Effector memory CD4-positive, alpha-beta T cell (primary cell): Measurements from ENCODE around the gene HGFAC.

Experiments used
- DNase-seq, 3 donors: peaks; one replicate each; pipeline ENCODE4 v3.0.0-alpha.2; 2020
- H3K27ac ChIP-seq: 2 replicates; pipeline ENCODE4 v1.7.0; 2013; ENCODE audit warnings: mild to moderate bottlenecking, low read length, moderate library complexity; ENCODE audit not compliant: insufficient read depth, poor library complexity, severe bottlenecking
- H3K27me3 ChIP-seq: replicated peaks from 2 replicates; pipeline ENCODE4 v1.7.0; 2013; ENCODE audit warnings: mild to moderate bottlenecking, low read length; ENCODE audit not compliant: insufficient read depth, control insufficient read depth, poor library complexity, severe bottlenecking
- H3K36me3 ChIP-seq: 2 replicates; pipeline ENCODE4 v1.7.0; 2013; ENCODE audit warnings: mild to moderate bottlenecking, low read length, moderate library complexity; ENCODE audit not compliant: control insufficient read depth, insufficient read depth
- H3K4me1 ChIP-seq: 2 replicates; pipeline ENCODE4 v1.7.0; 2013; ENCODE audit warnings: low read length, mild to moderate bottlenecking; ENCODE audit not compliant: control insufficient read depth, insufficient read depth, poor library complexity, severe bottlenecking
- H3K4me3 ChIP-seq: 2 replicates; pipeline ENCODE4 v1.7.0; 2013; ENCODE audit warnings: low read length, low read depth, mild to moderate bottlenecking; ENCODE audit not compliant: insufficient read depth, poor library complexity, severe bottlenecking
- H3K9me3 ChIP-seq: 2 replicates; pipeline ENCODE4 v1.7.0; 2013; ENCODE audit warnings: mild to moderate bottlenecking, low read length, moderate library complexity; ENCODE audit not compliant: control insufficient read depth

HGFAC gene

DNA sequence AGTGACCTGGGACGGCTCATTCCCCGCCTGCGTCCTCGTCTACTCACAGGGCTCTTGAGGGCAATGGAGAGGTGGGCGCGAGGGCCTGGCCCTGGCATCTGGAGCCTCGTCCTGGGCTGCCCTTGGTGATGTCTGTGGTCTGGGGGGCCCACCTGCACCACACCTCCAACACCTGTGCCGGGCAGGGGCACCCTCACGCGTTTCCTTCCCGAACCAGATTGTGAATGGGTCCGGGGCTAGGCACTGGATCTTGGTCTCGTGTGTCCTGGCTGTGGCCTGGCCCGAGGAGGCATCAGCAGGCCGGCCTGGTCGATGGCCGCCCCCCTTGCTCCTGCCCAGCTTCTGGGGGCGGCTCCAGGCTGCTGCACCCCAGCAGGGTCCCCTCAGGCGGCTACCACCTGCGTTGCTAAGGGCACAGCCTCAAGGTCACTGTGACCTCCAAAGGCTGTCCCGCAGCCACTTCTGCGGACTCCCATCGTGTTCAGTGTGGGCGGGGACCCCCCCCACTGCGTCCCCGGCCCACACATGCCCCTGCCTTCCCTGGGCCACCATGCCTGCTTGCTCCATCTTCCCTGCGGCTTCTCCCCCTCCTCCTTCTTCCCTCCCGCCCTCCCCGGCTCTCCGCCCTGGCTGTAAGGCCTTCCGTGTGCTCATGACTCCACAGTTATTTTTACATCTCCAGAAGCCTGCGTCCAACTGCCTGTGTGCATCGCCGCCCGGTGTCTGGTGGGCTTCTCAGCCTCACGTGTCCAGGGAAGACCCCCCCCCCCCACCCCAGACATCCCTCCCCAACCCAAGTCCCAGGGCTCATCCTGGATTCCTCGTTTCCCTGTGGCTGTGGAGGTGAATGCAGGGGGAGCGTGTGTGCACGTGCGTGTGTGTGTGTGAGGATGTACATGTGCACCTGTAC is 25.2 kb downstream of the HGFAC start:
- peaks cover 17% of the 10 kb centered on the region for H3K27me3 ChIP-seq
- no peak for DNase-seq
- no peaks in the 10 kb centered on the region for H3K9me3 ChIP-seq
- H3K27ac ChIP-seq, result no peak overlapping the region
- no peaks in the 10 kb centered on the region for H3K36me3 ChIP-seq
- no peaks in the 10 kb centered on the region for H3K4me1 ChIP-seq
- H3K4me3 ChIP-seq, result no peak overlapping the region

DNA sequence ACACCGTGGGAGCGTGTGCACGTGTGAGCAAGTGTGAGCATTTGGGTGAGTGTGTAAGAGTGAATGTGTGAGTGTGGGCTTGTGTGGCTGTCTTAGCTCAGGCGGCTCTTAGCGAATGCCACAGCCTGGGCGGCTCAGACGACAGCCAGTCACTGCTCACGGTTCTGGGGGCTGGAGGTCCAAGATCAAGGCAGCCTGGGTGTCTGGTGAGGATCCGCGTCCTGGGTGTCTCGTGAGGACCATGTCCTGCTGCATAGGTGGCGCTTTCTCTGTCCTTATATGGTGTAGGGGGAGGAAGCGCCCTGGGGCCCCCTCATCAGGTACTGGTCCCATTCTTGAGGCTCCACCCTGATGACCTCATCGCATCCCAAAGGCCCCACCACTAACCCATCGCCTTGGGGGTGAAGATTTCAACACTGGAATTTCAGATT is 25.8 kb downstream of the HGFAC start:
- DNase-seq, result no peak
- H3K4me1 ChIP-seq, result no peaks in the 10 kb centered on the region
- H3K9me3 ChIP-seq, result no peaks in the 10 kb centered on the region
- H3K4me3 ChIP-seq, result no peak overlapping the region
- no peak overlapping the region for H3K27ac ChIP-seq
- H3K27me3 ChIP-seq, result peaks cover 12% of the 10 kb centered on the region
- no peaks in the 10 kb centered on the region for H3K36me3 ChIP-seq

DNA sequence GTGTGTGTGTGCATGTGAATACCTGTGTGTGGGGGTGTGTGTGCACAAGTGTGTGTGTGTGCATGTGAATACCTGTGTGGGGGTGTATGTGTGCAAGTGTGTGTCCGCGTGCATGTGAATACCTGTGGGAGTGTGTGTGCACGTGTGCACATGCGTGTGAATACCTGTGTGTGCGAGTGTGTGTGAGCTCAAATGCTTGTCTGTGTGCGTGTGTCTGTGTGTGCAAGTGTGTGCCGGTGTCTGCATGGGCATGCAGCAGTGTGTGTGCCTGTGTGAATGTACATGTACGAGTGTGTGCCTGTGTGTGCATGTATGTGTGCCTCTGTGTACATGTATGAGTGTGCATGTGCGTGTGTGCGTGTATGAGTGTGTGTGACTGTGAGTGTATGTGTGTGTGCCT is 26.4 kb downstream of the HGFAC start:
- Histone ChIP-seq H3K9me3 (no peaks in the 10 kb centered on the region), H3K27me3 (peaks cover 10% of the 10 kb centered on the region), H3K4me1 (no peaks in the 10 kb centered on the region), H3K27ac (no peak overlapping the region), H3K4me3 (no peak overlapping the region), H3K36me3 (no peaks in the 10 kb centered on the region)
- no peak for DNase-seq

DNA sequence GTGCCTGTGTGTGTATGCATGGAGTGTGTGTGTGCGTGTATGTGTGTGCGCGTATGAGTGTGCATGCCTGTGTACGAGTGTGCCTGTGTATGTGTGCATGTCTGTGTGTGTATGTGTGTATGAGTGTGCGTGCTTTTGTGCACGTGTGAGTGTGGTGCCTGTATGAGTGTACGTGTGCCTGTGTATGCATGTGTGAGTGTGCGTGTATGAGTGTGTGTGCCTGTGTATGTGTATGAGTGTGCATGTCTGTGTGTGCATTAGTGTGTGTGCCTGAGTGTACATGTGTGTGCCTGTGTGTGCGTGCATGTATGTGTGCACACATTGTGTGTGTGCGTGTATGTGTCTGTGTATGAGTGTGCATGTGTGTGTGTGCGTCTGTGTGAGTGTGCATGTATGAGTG is 27.0 kb downstream of the HGFAC start:
- H3K36me3 ChIP-seq, result no peaks in the 10 kb centered on the region
- H3K4me1 ChIP-seq, result no peaks in the 10 kb centered on the region
- H3K27me3 ChIP-seq, result peaks cover 6% of the 10 kb centered on the region
- no peaks in the 10 kb centered on the region for H3K9me3 ChIP-seq
- H3K4me3 ChIP-seq, result no peak overlapping the region
- no peak overlapping the region for H3K27ac ChIP-seq
- no peak for DNase-seq

DNA sequence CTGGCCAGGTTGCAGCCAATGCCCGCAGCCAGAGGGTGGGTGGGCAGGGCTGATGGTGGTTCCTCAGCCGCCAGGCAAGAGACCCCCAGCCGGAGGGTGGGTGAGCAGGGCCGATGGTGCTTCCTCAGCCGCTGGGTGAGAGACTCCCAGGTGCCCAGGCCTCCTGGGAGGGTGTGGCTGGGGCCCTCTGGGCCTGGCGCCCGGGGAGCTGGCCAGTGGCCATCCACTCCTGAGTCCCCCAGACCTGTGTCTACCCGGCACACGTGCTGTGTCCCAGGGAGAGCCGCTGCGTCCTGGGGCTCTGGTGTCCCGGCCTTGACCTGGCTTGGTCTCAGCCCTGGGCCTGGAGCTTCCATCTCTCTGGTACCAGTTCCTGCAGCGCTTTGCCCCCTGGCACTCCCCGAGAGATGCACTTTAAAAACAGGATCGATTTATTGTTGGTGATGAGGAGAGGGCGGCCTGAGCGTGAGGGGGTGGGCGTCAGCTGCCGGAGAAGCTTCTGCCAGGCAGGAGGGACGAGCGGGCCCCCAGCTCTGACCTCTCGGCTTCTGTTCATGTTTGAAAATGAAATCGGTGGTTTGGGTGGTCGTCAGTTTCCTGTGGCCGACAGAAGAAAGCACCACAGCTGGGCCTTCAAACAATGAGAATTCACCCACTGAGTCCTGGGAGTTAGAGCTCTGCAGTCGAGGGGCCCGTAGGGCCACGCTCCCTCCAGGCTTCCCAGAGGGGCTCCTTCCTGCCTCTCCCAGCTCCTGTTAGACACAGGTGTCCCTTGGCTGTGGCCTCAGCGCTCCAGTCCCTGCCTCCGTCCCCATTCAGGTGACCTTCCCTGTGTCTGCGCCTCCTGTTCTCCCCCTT is 27.8 kb downstream of the HGFAC start:
- no peak for DNase-seq
- no peak overlapping the region for H3K4me3 ChIP-seq
- H3K27me3 ChIP-seq, result no peaks in the 10 kb centered on the region
- H3K27ac ChIP-seq, result no peak overlapping the region
- H3K9me3 ChIP-seq, result no peaks in the 10 kb centered on the region
- H3K4me1 ChIP-seq, result no peaks in the 10 kb centered on the region
- no peaks in the 10 kb centered on the region for H3K36me3 ChIP-seq

DNA sequence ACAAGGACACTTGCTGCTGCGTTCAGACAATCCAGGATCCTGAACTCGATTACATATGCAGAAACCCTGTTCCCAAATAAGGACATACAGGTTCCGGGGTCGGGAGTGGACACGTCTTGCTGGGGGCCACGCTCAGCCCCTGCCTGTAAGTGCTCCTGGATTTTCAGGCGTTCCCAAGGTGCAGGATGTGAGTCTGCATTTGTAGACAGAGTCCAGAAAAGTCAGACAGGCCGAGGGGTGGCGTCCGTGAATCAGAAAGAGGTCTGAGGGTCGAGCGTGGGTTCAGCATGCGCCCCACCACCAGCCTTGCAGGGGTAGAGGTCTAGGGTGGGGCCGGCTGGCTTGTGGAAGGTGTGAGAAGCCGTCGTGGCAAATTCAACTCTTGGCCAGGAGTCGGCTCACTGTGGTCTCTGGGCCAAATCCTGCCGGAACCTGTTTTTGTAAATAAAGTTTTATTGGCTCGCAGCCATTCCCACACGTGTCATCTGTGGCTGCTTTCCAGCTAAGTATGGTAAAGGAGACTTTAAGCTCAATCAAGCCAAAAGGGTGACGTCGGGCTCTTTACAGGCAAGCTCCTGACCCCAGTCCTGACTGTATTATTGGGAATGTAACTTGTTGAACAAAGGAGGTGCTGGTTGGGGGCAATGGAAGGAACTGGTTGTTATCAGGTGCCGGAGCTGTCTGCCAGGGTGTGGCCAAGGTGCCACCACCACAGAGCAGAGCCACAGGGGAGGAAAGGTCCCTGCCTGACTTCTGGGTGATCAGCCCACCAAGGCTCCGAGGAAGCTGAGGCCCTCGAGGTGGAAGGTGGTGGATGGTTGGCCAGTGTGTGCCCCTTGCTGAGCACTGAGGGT is 28.7 kb downstream of the HGFAC start:
- Histone ChIP-seq H3K27ac (no peak overlapping the region), H3K4me1 (no peaks in the 10 kb centered on the region), H3K27me3 (no peaks in the 10 kb centered on the region), H3K4me3 (no peak overlapping the region), H3K36me3 (no peaks in the 10 kb centered on the region), H3K9me3 (no peaks in the 10 kb centered on the region)
- no peak for DNase-seq

DNA sequence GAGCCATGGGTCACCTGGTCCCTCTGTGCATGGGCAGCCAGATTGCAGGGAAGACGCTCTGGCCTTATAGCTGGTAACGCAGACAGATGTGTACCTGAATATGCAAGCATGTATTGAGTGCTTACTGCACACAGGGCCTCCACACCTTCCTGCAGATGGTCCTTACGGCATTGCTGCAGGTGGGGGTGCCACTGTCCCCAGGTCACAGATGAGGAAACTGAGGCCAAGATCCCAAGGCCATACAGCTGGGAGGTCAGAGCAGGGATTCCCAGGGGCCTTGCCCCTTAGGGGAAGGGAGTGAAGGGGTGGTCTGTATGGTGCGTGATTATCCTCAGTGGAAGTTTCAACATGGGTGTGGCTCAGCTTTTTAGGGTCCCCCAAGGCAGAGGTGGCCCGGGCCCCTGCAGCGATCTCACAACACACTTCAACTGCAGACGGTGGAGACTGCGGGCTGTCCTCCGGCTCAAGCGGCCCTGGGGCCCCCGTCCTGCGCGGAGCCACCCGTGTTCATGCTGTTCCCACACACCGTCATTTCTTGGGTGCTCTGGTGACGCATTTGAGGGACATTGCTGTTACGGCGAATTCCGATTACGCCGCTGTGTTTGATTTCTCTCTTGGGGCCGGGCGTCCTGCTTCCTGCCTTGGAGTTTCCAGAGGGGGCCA is 29.5 kb downstream of the HGFAC start:
- no peak overlapping the region for H3K27ac ChIP-seq
- DNase-seq, result no peak
- no peaks in the 10 kb centered on the region for H3K4me1 ChIP-seq
- no peak overlapping the region for H3K4me3 ChIP-seq
- no peaks in the 10 kb centered on the region for H3K27me3 ChIP-seq
- H3K9me3 ChIP-seq, result no peaks in the 10 kb centered on the region
- no peaks in the 10 kb centered on the region for H3K36me3 ChIP-seq

DNA sequence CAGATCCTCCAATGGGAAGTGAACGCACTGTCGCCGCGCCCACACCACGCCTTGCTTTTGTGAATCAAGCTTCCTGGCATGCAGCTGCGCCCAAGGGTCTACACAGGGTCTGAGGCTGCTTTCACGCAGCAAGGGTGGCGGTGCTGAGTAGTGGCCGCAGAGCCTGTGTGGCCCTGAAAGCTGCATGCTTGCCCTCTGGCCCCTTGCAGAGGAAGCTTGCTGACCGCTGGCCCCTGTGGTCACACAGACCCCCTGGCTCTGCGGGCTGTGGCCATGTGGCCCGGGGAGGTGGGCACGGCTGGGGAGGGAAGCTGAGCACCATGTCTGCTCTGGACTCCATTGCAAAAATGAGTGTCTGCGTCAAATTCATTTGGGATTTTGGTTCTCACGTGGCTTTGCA is 30.1 kb downstream of the HGFAC start:
- DNase-seq, result no peak
- H3K27me3 ChIP-seq, result no peaks in the 10 kb centered on the region
- H3K4me3 ChIP-seq, result no peak overlapping the region
- H3K27ac ChIP-seq, result no peak overlapping the region
- H3K4me1 ChIP-seq, result no peaks in the 10 kb centered on the region
- no peaks in the 10 kb centered on the region for H3K36me3 ChIP-seq
- no peaks in the 10 kb centered on the region for H3K9me3 ChIP-seq

DNA sequence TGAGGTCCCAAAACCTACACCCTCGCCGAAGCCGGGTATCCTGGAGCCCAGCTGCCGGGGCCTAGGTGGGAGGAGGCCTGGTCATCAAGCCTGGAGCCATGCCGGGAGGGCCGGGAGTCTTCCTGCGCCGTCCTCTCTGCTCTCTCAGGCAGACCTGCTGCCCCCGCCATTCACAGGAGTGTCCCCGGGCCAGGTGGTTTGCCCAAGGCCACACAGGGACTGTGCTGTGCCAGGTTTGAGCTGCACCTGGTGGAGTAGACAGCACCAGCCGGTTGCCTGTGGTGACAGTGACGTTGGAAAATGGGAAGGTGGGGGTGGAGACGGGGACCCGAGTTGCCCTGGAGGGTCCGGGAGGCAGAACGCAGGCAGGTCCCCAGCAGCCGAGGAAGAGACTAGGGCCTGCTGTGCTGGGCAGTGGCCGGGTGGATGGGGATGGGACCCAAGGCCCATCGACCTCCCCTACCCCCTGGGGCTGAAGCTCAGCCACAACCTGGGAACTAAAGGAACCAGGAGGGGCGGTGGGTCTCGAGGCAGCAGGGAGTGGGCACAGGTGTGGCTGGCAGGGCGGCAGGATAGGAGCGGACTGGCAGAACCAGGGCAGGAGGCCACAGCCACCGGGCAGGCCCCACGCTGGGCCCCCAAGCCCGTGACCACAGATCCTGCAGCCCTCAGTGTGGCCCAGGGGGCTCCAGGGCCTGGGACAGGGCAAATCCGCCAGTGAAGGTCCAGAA is 30.8 kb downstream of the HGFAC start:
- no peak for DNase-seq
- no peaks in the 10 kb centered on the region for H3K27me3 ChIP-seq
- H3K9me3 ChIP-seq, result no peaks in the 10 kb centered on the region
- H3K36me3 ChIP-seq, result no peaks in the 10 kb centered on the region
- H3K4me3 ChIP-seq, result no peak overlapping the region
- H3K4me1 ChIP-seq, result no peaks in the 10 kb centered on the region
- no peak overlapping the region for H3K27ac ChIP-seq
